ENCODE results near the gene DNAI1.

Gene DNAI1

GRCh38 chr9:34519321-34520020 lies 60.9 kb downstream of the DNAI1 start:
- TF ChIP-seq, protein P1, sequence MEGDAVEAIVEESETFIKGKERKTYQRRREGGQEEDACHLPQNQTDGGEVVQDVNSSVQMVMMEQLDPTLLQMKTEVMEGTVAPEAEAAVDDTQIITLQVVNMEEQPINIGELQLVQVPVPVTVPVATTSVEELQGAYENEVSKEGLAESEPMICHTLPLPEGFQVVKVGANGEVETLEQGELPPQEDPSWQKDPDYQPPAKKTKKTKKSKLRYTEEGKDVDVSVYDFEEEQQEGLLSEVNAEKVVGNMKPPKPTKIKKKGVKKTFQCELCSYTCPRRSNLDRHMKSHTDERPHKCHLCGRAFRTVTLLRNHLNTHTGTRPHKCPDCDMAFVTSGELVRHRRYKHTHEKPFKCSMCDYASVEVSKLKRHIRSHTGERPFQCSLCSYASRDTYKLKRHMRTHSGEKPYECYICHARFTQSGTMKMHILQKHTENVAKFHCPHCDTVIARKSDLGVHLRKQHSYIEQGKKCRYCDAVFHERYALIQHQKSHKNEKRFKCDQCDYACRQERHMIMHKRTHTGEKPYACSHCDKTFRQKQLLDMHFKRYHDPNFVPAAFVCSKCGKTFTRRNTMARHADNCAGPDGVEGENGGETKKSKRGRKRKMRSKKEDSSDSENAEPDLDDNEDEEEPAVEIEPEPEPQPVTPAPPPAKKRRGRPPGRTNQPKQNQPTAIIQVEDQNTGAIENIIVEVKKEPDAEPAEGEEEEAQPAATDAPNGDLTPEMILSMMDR (IDR thresholded peaks at IDR 0.05; ENCODE audit: low read depth, low read length) = no peak

GRCh38 chr9:34520096-34520495 lies 61.5 kb downstream of the DNAI1 start:
- TF ChIP-seq, protein P1 (IDR thresholded peaks at IDR 0.05; ENCODE audit: low read depth, low read length) = no peak

More at GRCh38 chr9:34519321-34520020, 60.9 kb downstream of the DNAI1 start:
- no peak for DNase-seq (ENCODE audit: extremely low read depth, low read depth)

GRCh38 chr9:34520505-34521385 lies 62.1 kb downstream of the DNAI1 start:
- TF ChIP-seq, protein P1 (IDR thresholded peaks at IDR 0.05; ENCODE audit: low read depth, low read length) = no peak
- no peak for DNase-seq (ENCODE audit: extremely low read depth, low read depth)

More at GRCh38 chr9:34520096-34520495, 61.5 kb downstream of the DNAI1 start:
- DNase-seq (ENCODE audit: extremely low read depth, low read depth) = no peak

DNA sequence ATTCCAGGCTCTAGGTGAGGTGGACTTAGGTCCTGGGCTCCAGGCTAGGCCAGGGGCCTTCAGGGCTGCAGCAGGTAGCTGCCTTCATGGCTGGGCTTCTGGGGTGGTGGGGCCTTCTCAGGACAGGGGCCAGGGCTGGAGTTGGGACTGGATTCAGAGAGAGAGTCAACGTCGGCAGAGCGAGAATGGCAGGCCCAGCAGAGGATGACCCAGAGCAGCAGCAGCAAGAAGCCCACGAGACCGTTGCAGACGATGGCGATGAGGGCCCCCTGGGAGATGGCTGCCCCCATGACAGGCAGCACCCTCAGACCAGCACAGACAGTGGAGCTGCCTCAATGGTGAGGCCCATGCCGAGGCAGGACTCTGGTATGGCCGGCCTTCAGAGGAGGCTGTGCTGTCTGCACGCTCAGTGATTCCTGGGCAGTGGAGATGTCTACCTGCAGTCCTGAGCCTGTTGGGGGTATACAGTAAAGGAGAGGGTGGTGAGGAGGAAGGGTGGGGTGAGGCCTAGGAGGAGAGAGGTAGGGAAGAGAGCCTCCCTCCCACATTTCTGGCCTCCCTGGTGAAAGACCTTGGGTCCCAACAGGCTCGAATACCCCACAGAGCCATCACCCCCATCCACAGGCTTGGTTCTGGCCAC lies 62.9 kb downstream of the DNAI1 start:
- TF ChIP-seq, protein P1 (IDR thresholded peaks at IDR 0.05; ENCODE audit: low read depth, low read length) = no peak

DNA sequence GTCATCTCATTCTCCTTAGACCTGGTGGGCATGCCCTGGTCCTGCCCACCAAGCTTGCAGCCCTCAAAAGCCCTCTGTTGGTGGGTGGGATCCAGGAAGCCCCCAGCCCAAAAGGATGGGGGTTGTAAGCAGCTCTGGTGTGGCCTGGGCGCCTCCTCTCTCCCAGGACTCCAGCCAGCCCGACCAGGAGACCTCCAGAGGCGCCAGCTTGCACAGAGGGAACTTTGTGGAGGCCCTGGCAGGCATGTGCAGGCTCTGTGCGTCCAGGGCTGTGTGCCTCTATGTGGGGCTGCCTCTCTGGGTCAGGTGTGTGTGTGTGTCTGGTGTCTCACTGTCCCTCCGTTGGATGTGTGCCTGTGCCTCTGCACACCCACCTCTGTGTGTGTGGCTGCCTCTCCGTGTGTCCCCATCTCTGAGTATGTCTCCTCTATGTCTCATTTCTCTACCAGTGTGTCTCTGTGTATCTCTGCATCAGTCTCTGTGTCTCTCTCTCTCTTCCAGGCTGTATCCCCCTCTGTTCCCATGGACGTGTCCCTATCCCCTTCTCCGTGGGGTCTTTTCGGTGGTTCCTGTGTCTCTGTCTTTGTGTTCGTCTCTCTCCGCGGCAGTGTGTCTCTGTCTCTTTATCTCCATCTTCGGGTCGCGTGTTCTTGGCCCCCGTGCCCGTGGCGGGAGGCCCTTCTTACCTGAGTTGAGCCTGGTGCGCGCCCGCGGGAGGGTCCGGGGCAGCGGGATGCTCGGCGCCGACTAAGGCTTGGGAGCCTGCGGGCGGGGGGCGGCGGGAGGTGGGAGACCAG lies 63.7 kb downstream of the DNAI1 start:
- TF ChIP-seq, protein P1 (IDR thresholded peaks at IDR 0.05; ENCODE audit: low read depth, low read length) = no peak
- no peak for DNase-seq (ENCODE audit: extremely low read depth, low read depth)

More for the DNA sequence above, 62.9 kb downstream of the DNAI1 start:
- DNase-seq (ENCODE audit: extremely low read depth, low read depth) = no peak

- DNase-seq (ENCODE audit: extremely low read depth, low read depth) = peak; percentile 55
- TF ChIP-seq, protein P1 (IDR thresholded peaks at IDR 0.05; ENCODE audit: low read depth, low read length) = no peak
Observed at GRCh38 chr9:34522971-34523797, 64.6 kb downstream of the DNAI1 start, which contains the start of gene ENHO. TSS of gene ENHO (minus strand) at chr9:34522990. CDS start at chr9:34521695, 1,295 bp downstream.

Data from AG09319 (cell line).